Esophagus muscularis mucosa (tissue), 4 donors: ENCODE results near the gene KRT13.

Source experiments
- CTCF ChIP-seq, 3 experiments: fragments of 200-600 bp in 2 of 3; fragments of 450-650 bp in 1 of 3; sonication (generic) in 2 of 3; IDR thresholded peaks; one replicate each; pipeline ENCODE4 v1.5.1; 2017 to 2019; ENCODE audit warnings: antibody characterized with exemption in 3 of 3, mild to moderate bottlenecking in 2 of 3, moderate library complexity in 1 of 3
- EP300 ChIP-seq: sonication (generic); formaldehyde crosslinking; IDR thresholded peaks from one replicate; pipeline ENCODE4 v1.6.1; 2017; ENCODE audit warnings: antibody characterized with exemption
- POLR2AphosphoS5 ChIP-seq, 2 donors: sonication (generic); formaldehyde crosslinking; IDR thresholded peaks; one replicate each; pipeline ENCODE4 v1.6.1; 2017; ENCODE audit warnings: antibody characterized with exemption in 2 of 2

GRCh38 chr17:41518789-41519449 is 13.5 kb upstream of the KRT13 start, which contains the start of gene KRT15:
- TF ChIP-seq CTCF (IDR thresholded peaks at IDR 0.05), result no peak
- no peak for TF ChIP-seq POLR2AphosphoS5 (IDR thresholded peaks at IDR 0.05)
- no peak for TF ChIP-seq EP300
